Endothelial cell of umbilical vein (primary cell): ENCODE results near the gene FAM228B. TPM values are rescaled to one million over a fixed set of nuclear protein-coding genes. Genes with fewer than 3 reads are reported as not detected.

ENCODE experiments used
- BruUV-seq: library from RNA; stranded (reverse); fragments of 400-500 nt; replicated peaks from 2 replicates; lab custom pipeline; 2021; lab: Mats Ljungman, UMichigan
- CTCF ChIA-PET: fragments of 300-600, 350-600 bp; sonication (Branson Sonifier 250); formaldehyde crosslinking; loops from one replicate; lab custom pipeline; 2021; ENCODE audit warnings: antibody characterized with exemption, inconsistent platforms; lab: Charles Lee
- POLR2A ChIA-PET: fragments of 300-600, 350-600 bp; sonication (Branson Sonifier 250); formaldehyde crosslinking; loops from one replicate; lab custom pipeline; 2021; ENCODE audit warnings: antibody characterized with exemption, inconsistent platforms; lab: Charles Lee
- DNase-seq: peaks from one replicate; pipeline ENCODE4 v3.0.0-alpha.2; 2011; ENCODE audit warnings: low read depth, low spot score
- FAIRE-seq: peaks from 2 replicates; lab custom pipeline; 2011; peaks lifted over from hg19 to GRCh38; lab: Jason Lieb, UNC
- H2AFZ ChIP-seq: 2 replicates; pipeline ENCODE4 v1.6.0; 2012; ENCODE audit warnings: low read depth, low read length, control low read depth, inconsistent platforms
- H3K27ac ChIP-seq: 2 replicates; pipeline ENCODE4 v1.5.1; 2011; ENCODE audit warnings: low read depth, mild to moderate bottlenecking, control low read depth, low read length, moderate library complexity; ENCODE audit not compliant: insufficient read depth
- H3K27me3 ChIP-seq, 2 experiments: 2 replicates each; pipeline versions ENCODE4 v1.6.0 to v1.6.1; 2011; ENCODE audit warnings: low read length in 2 of 2, mixed read lengths in 1 of 2; ENCODE audit not compliant: control insufficient read depth in 2 of 2, insufficient read depth in 2 of 2
- H3K36me3 ChIP-seq, 2 experiments: 2 replicates in 1 of 2; 3 replicates in 1 of 2; pipeline ENCODE4 v1.5.1; 2011; ENCODE audit warnings: low read length in 2 of 2, mild to moderate bottlenecking in 1 of 2, moderate library complexity in 1 of 2; ENCODE audit not compliant: control insufficient read depth in 2 of 2, insufficient read depth in 2 of 2; ENCODE audit errors: extremely low read depth in 1 of 2
- H3K4me1 ChIP-seq: 3 replicates; pipeline ENCODE4 v1.5.1; 2011; ENCODE audit warnings: mild to moderate bottlenecking, low read length; ENCODE audit not compliant: control insufficient read depth, insufficient read depth; ENCODE audit errors: extremely low read depth
- H3K4me2 ChIP-seq: 2 replicates; pipeline ENCODE4 v1.6.1; 2011; ENCODE audit warnings: low read length, control low read depth, mixed read lengths; ENCODE audit not compliant: insufficient read depth
- H3K4me3 ChIP-seq, 3 experiments: fragments of 200-600 bp in 1 of 3; sonication (generic), shearing (Covaris generic) in 1 of 3; replicated peaks in 1 of 3; 2 replicates each; pipeline ENCODE4 v1.5.1; 2011 to 2016; ENCODE audit warnings: control low read depth in 3 of 3, low read length in 3 of 3, mild to moderate bottlenecking in 2 of 3, inconsistent platforms in 1 of 3, low read depth in 1 of 3, moderate library complexity in 1 of 3; ENCODE audit not compliant: insufficient read depth in 1 of 3
- H3K79me2 ChIP-seq: 2 replicates; pipeline ENCODE4 v1.6.0; 2012; ENCODE audit warnings: low read length, inconsistent platforms; ENCODE audit not compliant: control insufficient read depth, insufficient read depth
- H3K9ac ChIP-seq: replicated peaks from 2 replicates; pipeline ENCODE3; 2011; ENCODE audit warnings: low read length, control low read depth; ENCODE audit not compliant: insufficient read depth; ENCODE audit errors: extremely low read depth
- H3K9me1 ChIP-seq: replicated peaks from 3 replicates; pipeline ENCODE4 v1.6.0; 2011; ENCODE audit warnings: mild to moderate bottlenecking, low read length; ENCODE audit not compliant: control insufficient read depth, insufficient read depth; ENCODE audit errors: extremely low read depth
- H3K9me3 ChIP-seq: replicated peaks from 2 replicates; pipeline ENCODE4 v1.5.1; 2012; ENCODE audit warnings: low read length, inconsistent platforms; ENCODE audit not compliant: control insufficient read depth, insufficient read depth
- H4K20me1 ChIP-seq: replicated peaks from 2 replicates; pipeline ENCODE3; 2011; ENCODE audit warnings: mild to moderate bottlenecking, low read length; ENCODE audit not compliant: control insufficient read depth, insufficient read depth; ENCODE audit errors: extremely low read depth
- CTCF ChIP-seq, 2 donors: IDR thresholded peaks; 1 replicate in 1 of 2; 2 replicates in 1 of 2; pipeline ENCODE4 v1.5.1; 2011; ENCODE audit warnings: low read length in 2 of 2, mild to moderate bottlenecking in 2 of 2, moderate library complexity in 2 of 2, control low read depth in 1 of 2, inconsistent platforms in 1 of 2, low read depth in 1 of 2; ENCODE audit not compliant: insufficient read depth in 1 of 2; ENCODE audit errors: extremely low read depth in 1 of 2
- EZH2 ChIP-seq: IDR thresholded peaks from 2 replicates; pipeline ENCODE4 v1.6.1; 2012; ENCODE audit warnings: borderline replicate concordance, low read depth, mild to moderate bottlenecking, moderate library complexity, low read length, inconsistent platforms; ENCODE audit not compliant: severe bottlenecking
- FOS ChIP-seq: IDR thresholded peaks from 2 replicates; pipeline ENCODE4 v1.6.1; 2011; ENCODE audit warnings: mild to moderate bottlenecking, low read length, moderate library complexity, borderline replicate concordance; ENCODE audit not compliant: insufficient read depth
- JUN ChIP-seq: IDR thresholded peaks from 2 replicates; pipeline ENCODE4 v1.6.1; 2011; ENCODE audit warnings: borderline replicate concordance, low read depth; ENCODE audit not compliant: insufficient read length, insufficient read depth
- dilution Hi-C: fragments of 300-500 bp; cut with MboI; formaldehyde crosslinking; loops from one replicate; pipeline ENCODE4 v1.15.0; 2019; ENCODE audit warnings: low sequenced_read_pairs; ENCODE audit not compliant: extremely low pct_ligation_motif_present
- intact Hi-C: fragments of 100-400 bp; cut with micrococcal nuclease; formaldehyde crosslinking; loops from one replicate; pipeline ENCODE4 v1.10.0; 2022
- polyA plus RNA-seq, 4 experiments: library from polyadenylated mRNA; depleted of rRNA in 3 of 4; stranded (reverse) in 3 of 4; unstranded in 1 of 4; fragments of >200 nt; gene quantifications; 2 replicates each; pipeline versions ENCODE4 v1.2.1 to v1.2.3, GENCODE V29; 2011 to 2012; ENCODE audit warnings: missing spikeins in 1 of 4
- total RNA-seq: library from RNA; stranded (reverse); gene quantifications from 2 replicates; pipeline ENCODE4 v1.2.3, GENCODE V29; 2021

Gene FAM228B
- total and polyA plus RNA-seq, 2 donors (not counting 3 experiments of a cell fraction or from before 2014, with no cell fraction given), result 1.6 to 11.9 TPM

GRCh38 chr2:24152413-24153197 lies 29.3 kb downstream of the FAM228B start:
- Histone ChIP-seq H3K27ac (no peak overlapping the region), H2AFZ (no peak overlapping the region), H3K9me1 (no peaks in the 10 kb centered on the region), H3K4me3 (no peak overlapping the region), H3K4me2 (no peak overlapping the region), H3K9me3 (no peaks in the 10 kb centered on the region), H4K20me1 (no peaks in the 10 kb centered on the region), H3K4me1 (no peaks in the 10 kb centered on the region), H3K9ac (no peak overlapping the region), H3K27me3 (no peaks in the 10 kb centered on the region), H3K79me2 (no peaks in the 10 kb centered on the region), H3K36me3 (no peaks in the 10 kb centered on the region)
- dilution Hi-C loops, result no loop called here
- DNase-seq (no peak), FAIRE-seq (no peak)
- CTCF ChIA-PET, result interaction anchor here (1.6 kb wide), 1 partner anchor 11 kb away, joined by 6 read pairs; no protein-coding TSS in a partner anchor
- TF ChIP-seq JUN (no peak), CTCF (IDR thresholded peaks at IDR 0.05; ENCODE audit: extremely low read depth in 1 of 2, insufficient read depth in 1 of 2, low read depth in 1 of 2, low read length in 2 of 2) (no peak), EZH2 (no peak), FOS (no peak)
- BruUV-seq, result no TSS peak
- intact Hi-C loops, result no loop called here
- POLR2A ChIA-PET, result no interaction called here
